Glomerular visceral epithelial cell (primary cell): ENCODE measurements around the gene KCNK18.
"Not testable (repeated sequence)": the region's sequence is repeated elsewhere in the genome, so short reads cannot be mapped to it uniquely, and the experiment has no call there.

Experiments
- DNase-seq: peaks from one replicate; pipeline ENCODE4 v3.0.0-alpha.2; 2016; ENCODE audit errors: extremely low spot score

The KCNK18 gene

DNA sequence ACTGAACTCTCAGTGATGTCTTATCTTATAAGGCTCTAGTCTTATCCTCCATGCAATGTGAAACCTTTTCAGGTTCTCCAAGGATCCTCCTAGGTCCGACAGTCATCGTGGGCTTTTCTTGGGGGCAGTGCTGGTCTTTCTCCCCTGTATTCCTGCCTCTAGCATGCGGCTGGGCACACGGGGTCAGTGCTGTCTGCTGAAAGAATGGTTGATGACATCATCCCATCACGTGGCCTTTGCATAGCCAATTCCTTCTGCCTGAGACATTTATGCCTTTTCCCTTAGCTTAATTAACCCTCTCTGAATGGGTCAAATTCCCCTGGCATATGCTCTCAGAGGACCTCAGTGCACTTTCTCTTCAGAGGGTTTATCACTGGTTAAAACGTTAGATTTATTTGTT, 27.0 kb upstream of the KCNK18 start:
- no peak for DNase-seq

DNA sequence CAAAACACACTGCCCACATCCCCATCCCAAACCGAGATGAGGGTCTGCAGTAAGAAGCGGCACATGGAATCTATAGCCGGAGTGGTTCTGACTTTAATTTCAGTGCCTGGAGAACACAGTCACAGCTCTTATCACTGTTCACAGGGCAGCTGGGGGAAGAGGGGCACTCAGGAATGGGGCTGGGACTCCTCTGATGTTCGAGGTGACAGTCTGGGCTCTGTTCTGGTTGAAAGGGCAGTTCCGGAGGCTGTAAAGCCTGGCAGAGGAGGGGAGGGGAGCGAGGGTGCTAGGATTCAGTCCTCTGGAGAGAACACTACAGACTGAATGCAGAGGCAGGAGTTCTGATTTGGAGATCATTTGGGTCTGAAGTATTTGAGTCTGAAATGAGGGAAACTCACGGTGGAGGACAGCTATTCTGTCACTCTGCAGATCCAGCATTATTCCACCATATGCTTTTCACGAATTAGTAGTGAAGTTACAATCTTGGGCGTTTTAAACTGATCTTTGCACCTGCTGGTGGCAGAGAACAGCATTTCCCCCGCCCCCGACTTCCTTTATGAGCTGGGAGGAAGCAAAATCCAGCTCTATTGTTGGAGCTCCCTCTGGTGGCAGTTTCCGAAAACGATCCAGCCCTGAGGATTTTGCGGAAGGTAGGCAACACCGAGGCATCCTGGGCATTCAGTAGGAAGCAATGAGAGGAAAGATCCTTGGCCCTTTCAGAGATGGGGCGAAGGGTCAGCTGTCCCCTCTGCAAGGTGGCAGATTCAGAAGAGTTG, 22.7 kb upstream of the KCNK18 start:
- DNase-seq = peak; percentile 81

DNA sequence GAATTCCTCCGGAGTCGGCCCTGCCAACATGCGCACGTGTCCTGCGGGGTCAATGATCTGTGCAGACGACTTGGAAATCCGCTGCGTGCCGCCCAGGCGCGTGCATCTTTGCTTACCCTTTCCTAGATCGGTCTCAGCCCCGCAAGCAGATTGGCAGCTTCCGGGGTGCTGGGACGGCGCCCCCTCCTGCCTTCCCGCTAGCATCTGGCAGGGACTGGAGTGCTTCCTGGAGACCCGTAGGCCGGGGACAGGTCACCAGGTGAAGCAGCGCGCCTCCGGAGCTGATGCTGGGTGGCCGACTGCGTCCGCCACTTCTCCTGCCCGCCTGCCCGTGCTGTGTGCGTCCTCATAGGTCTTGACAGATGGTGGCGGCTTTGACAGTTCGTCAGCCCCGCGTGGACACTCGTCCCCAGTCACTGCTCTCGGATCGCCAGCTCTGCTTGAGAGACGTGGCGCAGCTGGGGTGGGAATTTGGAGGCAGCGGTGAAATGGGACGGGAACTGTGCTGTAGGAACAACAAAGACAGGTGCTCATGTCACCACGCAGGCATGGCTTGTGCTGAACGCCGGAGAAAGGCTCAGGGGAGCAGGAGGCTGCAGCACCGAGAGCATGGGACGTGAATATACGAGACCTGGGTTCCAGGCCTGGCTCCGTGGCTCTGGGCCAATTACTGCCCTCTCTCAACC, 21.9 kb upstream of the KCNK18 start:
- no peak for DNase-seq

DNA sequence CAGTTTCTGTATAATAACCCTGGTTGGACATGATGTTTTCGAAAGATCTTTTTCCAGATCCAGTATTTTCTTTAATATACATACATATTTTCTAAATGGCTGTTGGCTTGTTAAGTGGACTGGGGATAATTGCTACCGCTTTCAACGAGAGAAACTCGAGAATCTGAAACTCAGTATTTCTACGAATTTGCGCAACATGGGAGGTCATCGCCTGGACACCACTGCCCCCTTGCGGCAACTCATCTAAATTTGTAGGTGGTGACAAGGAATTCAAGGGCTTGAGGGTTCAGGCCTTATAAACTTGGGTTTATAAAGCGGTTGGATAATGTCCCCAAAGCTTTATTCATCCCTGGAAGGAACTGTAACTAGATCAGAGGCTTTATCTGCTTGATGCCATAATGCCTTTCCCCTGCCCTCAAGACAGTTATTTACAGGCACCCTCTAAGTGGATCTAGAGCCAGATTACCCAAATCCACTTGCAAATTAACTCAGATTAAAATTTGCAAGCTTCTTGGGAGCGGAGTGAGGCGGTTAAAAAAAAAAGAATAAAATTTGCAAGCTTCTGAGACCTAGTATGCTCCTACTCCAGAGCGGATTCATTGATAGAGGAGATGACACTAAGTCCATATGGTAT, 21.3 kb upstream of the KCNK18 start:
- DNase-seq = peak; percentile 67

DNA sequence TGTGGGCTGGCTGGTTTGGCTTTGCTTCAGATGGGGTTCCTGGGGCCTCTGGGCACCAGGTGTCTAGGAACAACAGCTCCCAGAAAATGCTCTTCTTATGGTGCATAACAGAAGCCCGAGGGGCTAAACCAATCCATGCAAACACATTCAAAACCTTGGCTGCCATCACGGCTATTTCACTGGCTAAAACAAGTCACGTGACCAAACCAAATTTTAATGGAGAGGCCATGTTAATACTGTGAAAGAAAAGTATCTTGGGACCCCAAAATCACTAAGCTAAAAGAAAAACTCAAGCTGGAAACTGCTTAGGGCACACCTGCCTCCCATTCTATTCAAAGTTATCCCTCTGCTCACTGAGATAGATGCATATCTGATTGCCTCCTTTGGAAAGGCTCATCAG, 19.1 kb upstream of the KCNK18 start:
- no peak for DNase-seq

DNA sequence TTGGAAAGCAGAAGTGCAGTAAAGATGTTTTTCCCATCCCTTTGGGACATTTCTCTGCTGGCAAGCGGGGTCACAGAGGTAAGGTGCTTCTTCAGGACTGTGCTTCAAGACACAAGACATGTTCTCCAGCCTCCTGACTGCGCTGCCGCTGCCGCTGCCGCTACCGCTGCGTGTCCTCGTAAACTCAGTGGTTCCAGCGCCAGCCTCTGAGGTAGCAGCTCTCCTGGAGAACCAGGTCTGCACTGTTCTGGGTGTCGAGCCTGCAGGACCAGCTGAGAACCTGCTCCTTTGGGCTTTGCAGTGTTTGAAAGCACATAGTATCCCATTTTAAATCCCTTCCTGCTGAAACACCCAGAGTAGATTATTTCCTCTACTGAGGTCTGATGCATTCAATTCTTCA, 13.0 kb upstream of the KCNK18 start:
- DNase-seq = no peak

DNA sequence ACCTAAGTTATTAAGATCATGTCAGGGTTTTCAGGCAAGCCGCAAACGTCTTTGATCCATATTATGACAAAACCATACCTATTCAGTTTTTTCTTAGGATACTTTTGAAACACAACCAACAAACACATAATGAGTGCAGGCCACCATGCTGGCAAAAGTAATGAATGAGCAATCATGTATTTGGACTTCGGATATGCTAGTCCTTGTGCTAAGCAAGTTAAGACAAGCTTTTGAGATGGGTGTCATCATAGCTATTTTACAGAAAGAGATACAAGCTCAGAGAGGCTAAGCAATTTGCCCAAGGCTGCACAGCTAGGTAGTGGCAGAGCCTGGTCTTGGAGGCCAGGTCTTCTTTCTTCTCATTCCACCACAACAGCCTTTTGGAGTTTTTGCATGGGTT, 12.5 kb upstream of the KCNK18 start:
- no peak for DNase-seq

DNA sequence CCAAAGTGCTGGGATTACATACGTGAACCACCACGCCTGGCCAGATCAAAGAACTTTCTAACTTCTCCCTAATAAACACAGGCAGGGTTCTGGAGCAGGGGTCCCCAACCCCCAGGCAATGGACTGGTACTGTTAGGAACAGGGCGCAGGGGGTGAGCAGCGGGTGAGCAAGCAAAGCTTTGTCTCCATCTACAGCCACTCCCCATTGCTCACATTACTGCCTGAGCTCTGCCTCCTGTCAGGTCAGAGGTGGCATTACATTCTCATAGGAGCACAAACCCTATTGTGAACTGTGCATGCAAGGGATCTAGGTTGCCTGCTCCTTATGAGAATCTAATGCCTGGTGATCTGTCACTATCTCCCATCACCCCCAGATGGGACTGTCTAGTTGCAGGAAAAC, 11.5 kb upstream of the KCNK18 start:
- not testable (repeated sequence) for DNase-seq

DNA sequence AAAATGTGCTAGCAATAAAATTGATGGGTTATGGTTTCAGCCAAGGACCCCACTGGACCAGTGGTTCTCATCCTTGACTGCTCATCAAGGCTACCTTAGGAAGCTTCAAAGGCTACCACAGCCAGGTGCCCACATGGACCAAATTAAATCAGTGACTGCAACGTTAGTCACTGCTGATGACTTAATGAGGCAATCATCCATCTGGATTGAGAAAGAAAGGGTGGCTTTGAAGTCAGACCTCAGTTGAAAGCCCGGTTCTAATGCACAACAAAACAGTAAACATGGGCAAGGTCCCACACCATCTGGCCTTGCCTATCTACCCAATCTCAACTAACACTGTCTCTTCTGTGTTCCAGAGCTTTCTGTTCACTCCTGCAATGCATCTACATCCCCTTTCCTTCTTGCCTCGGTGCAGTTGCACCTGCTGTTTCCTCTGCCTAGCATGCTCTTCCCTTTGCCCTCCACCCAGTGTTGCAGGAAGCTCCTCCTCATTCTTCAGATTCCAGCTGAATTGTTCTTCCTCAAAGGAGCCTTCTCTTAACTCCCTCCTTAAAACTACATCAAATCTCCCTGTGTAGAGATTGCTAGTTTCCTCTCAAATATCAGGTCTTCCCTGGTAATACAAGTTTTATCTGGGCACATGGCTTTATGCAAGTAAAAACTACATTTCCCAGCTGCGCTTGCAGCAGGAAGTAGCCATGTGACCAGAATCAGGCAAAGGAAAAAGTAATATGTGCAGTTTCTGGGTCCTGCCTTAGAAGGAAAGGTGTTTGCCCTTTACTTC, 10.3 kb upstream of the KCNK18 start:
- DNase-seq = no peak

DNA sequence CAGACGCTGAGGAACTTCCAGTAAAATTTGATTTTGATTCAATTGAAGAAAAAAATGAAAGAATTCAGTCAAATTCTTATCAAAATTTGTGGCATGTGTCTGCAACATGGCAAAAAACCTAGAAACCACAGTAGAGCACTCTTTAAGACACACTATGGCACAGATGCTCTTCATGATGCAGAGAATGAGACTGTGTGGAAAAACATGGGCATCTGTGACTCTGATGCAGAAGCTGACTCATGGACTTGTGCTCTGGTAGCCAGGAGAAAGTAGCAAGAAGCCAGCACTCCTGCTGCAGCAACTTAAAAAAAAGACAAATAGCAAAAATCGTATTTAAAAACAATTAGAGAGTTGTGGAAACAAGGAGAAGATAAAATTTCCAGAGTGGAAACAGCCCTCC, 8.9 kb upstream of the KCNK18 start:
- DNase-seq = no peak

DNA sequence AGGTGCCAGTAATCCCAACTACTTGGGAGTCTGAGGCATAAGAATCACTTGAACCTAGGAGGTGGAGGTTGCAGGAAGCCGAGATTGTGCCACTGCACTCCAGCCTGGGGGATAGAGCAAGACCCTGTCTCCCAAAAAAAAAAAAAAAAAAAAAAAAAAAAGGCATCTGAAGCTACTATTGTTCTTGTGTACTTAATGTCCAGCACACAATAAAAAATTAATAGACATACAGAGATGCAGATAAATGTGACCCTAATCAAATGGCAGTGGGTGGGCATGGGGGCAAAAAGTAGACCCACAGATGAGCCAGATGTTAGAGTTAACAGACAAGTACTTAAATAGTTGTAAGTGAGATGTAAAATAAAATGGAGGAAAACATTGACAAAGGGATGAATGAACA, 7.7 kb upstream of the KCNK18 start:
- no peak for DNase-seq

DNA sequence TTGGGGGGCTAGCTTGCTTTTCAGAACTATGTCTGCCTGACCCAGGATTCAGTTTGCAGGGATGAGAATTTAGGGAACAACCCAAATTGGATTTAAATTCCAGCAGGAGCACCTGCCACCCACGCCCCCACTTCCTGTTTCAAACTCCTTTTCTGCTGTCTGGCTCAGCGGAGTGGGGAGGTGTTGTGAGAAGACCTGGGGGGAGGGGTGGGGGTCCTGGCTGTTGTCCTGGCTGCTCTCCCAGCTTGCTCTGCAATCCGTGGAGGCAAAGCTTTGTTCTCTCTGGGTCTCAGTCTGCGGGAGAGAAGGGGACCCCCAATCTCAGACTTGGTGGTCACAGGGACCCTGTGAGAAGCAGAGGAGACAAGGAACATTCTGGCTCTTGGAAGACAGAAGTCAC, 799 bp downstream of the KCNK18 start:
- no peak for DNase-seq

DNA sequence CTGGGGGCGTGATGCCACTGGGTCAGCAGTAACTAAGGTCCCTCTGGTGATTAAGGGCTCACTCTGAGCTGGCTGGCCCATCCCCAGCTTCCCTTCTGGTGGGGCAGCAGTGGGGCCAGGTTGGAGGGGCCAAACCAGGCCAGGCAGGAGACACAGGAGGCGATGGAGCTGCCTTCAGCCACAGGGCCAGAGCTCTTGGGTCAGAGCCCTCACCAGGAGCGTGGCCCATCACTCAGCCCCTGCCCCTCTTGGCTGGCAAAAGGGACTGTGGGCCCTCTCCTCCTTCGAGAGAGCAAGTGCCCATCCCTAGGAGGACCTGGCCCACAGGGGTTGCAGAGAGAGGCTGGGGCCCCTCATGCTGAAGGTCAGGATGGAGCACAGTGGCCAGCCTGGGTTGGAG, 4.5 kb downstream of the KCNK18 start:
- no peak for DNase-seq

DNA sequence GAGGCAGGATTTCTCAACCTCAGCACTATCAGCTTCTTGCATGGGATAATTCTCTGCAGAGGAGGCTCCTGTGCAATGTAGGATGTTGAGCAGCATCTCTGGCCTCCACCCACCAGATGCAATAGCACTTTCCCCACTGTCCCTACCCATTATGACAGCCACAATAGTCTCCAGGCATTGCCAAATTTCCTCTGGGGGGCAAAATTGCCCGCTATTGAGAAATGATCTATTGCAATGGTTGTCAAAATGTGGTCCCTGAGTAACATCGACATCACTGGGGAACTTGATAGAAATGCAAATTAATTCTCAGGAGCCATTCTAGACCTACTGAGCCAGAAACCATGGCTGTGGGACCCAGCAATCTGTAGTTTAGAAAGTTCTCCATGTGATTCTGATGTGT, 7.0 kb downstream of the KCNK18 start:
- DNase-seq = no peak

DNA sequence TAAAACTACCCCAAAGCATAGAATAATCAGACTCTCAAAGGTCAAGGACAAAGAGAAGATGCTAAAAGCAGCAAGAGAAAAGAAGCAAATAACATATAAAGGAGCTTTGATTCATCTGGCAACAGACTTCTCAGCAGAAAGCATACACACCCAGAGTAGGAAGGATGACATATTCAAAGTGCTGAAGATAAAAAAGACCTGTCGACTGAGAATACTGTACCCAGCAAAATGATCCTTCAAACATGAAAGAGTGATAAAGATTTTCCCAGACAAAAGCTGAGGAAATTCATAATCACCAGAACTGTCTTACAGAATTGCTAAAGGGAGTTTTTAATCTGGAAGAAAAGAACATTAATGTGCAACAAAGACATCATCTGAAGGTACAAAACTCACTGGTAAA, 14.9 kb downstream of the KCNK18 start:
- no peak for DNase-seq

DNA sequence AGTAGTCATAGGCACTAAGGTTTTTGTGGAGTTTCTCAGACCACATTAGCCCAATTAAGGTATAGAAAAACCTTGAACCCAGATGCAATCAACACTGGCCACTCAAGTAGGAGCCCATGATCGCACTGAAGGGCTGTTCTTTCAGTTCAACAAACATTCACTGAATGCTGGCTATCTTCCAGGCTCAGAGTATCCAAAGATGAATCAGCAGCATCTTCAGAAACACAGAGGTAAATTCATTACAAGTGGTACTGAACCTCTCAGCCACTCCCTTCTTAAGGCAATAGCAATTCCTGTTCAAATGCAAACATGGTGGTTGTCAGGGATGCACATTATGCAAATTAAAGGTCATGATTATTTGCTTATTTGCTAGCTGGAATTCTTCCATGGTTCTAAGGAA, 17.1 kb downstream of the KCNK18 start:
- peak; percentile 15 for DNase-seq

DNA sequence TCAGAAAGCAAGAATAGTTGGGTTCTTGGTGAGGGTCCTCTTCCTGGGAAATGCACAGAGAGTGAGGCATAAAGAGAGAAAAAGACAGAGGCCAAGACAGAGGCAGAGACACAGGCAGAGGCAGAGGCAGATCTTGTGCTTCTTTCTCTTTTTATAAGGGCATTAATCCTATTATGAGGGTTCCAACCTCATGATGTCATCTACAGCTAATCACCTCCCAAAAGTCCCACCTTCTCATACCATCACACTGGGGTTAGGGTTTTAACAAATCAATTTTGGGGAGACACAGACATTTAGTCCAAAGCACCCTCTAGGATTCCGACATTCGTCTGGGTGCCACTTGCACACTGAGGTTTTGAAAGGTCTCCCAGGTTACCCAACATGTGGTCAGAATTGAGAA, 17.8 kb downstream of the KCNK18 start:
- no peak for DNase-seq

DNA sequence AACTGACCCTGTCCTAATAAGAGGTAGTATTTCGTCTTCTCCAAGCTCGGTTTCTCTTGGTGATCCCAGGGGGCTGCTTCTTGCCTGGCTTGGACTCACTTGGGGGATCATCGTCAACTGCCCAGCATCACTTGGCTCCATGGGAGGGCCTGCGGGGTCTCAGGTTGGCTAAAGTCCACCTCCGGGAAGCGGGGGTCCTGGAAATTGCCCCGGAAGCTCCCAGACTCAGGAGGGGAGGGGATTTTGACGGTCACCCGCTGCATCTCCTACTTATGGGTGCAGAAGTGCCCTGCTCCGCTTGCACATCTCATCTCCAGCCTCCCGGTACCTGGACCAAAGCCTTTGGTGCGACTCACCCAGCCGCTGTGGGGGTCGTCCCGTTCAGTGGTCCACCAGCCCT, 18.7 kb downstream of the KCNK18 start:
- no peak for DNase-seq

DNA sequence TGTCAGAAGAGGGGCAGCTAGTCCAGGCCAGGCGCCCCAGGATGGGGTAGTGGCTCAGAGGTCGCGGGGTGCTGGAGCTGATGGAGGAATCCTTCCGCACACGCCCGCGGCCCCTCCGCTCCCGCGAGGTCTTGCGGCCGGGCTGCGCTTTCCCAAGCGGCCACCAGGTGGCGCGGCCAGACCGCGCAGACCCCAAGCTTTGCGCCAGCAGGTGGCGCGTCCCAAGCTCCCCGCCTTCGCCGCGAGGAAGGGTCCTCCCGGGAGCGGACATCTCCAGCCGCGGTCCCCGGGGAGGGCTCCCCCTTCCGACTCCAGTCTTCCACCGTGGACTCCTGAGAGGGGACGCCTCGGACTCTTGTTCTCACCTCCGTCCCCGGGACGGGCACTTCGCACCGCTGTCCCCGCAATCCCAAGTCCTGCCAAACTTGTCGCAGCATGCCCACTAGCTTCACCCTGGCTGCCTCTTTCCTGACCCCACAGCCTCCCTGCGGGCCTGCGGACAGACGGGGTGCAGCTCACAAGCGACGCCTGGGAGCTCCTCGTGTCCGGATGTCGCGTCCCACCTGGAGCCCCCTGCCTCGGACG, 19.4 kb downstream of the KCNK18 start:
- DNase-seq = peak; percentile 67

DNA sequence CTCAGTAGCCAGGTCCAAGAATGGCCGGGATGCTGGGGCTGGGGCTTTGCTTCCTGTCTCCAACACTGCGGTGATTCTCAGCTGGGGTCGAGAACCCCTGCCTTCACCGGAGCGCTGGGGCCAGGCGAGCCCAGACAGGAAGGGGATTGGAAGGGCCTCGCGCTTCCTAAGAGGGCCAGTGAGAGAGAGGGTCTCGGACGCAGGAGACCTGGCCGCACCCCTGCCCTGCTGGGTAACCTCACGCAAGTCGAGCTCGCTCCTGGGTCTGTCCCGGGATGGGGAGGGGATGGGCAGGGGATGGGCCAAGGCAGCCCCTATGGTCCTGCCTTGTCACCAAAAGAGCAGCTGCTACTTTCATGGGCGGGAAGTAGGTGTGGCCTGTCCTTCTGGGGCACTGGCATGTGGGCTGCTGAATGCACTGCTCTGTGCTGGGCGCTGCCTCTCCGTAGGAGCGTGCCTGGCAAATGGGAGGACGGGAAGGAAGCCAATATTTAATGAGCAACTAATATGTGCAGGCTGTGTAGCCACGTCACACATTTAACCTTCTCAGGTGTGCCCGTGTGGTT, 20.0 kb downstream of the KCNK18 start:
- DNase-seq = no peak

DNA sequence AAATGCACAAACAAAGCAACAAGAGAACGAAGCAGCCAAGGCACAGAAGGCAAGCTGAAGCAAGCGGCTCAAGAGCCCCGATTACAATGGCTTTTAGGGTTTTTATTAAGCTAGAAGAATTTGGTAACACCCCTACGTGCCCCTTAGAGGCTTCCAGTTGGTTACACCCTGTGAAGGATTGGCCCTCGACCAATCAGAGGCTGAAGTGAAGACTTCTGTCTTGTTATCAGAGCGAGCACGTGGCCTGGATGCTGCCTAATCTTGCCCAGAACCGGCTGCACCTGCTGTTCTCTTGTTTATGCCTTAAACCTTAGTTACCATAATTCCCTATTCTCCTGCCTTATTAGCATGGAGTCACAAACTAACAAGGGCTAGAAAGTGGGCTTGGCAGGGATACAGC, 21.4 kb downstream of the KCNK18 start:
- DNase-seq = no peak
